GM19035 (cell line): ENCODE data around the gene ACP7.
"Not testable (repeated sequence)": the region's sequence is repeated elsewhere in the genome, so short reads cannot be mapped to it uniquely, and the experiment has no call there.

Experiments
- ATAC-seq: cut with Tn5 transposase; IDR thresholded peaks from one replicate; pipeline ENCODE4 v1.9.1; 2021; ENCODE audit not compliant: unreplicated experiment

Gene ACP7, protein sequence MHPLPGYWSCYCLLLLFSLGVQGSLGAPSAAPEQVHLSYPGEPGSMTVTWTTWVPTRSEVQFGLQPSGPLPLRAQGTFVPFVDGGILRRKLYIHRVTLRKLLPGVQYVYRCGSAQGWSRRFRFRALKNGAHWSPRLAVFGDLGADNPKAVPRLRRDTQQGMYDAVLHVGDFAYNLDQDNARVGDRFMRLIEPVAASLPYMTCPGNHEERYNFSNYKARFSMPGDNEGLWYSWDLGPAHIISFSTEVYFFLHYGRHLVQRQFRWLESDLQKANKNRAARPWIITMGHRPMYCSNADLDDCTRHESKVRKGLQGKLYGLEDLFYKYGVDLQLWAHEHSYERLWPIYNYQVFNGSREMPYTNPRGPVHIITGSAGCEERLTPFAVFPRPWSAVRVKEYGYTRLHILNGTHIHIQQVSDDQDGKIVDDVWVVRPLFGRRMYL

DNA sequence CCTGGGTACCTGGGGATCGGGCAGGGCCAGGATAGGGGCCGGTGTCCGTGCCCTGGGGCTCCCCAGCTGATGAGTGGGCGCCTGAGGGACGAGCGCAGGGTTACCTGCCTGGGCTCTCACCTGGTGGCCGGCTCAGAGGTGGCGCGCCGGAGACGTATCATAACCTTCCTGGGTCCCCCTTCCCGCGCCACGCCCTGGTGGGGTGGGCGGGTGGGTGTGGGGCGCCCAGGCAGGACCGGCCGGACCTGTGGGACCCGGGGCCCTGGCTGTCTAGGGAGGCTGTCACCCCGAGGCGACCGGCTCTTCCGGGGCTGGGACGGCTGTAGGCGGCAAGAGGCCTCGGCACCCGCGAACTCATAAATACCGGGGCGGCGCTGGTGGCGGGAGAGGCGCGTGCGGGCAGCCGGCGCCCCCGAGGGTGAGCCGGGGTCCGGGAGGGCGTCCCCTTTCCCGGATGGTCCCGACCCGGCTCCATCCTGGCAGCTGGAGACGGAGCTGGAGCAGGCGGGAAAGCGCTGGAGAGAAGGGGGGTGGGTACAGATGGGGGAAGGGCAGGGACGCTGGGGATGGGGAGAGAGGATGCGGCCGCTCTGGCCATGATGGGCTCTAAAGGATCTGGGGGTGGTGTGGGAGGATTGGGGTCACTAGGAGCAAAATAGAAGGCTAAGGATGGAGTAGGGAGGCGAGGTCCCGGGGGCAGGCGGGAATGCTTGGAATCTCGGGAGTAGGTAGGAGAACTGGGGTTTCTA lies at the start of gene ACP7:
ACP7 (plus strand) TSS at position 386 of the 749 bp plus-strand sequence. CDS start 902 bp downstream, outside the sequence.
- ATAC-seq, result no peak

DNA sequence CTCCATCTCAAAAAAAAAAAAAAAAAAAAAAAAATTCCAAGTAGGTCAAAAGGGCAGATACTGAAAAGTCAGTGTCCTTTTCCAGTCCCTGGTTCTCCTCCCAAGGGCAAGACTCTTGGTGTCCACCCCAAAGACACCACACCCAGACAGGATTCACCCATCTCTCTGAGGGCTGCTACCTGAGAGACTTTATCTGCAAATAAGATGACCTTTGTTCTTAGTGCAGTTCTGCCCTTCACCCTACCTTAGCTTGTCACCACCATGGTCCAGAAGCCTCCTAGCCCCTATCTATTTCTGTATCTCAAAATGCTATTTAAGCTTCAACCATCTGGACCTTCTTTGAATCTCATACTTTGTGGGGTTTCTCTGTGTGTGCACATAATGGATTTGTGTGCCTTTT lies 47.6 kb upstream of the ACP7 start:
- no peak for ATAC-seq

DNA sequence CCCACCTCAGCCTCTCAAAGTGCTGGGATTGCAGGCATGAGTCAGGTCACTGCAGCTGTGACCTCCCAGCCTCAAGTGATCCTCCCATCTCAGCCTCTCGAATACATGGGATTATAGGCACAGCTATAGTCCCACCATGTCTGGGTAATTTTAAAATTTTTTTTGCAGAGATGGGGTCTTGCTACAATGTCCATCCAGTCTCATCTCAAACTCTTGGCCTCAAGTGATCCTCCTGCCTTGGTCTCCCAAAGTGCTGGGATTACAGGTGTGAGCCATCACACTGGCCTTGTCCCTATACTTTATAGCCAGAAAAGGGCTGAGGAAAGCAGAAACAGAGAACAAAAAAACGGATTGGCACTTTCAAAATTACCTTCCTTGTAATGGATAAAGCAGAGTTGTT lies 47.0 kb upstream of the ACP7 start:
- no peak for ATAC-seq

DNA sequence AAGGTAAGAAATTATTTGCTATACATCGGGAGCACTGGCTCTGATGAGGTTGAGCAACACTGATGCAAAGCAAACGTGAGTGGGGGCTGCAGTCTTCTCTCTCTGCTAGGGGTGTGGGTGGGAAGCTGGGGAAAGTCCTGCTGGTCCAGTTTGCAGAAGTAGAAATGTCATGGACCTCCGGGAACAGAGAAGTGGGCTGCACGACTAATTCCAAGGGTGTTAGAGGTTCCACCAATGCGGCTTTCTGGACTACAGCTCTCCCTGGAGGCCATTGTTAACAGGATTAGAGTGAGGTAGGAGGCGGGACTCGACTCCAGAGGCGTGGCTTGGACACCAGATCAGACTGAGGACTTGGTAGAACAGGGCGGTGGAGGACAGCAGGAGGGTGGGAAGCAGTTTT lies 46.1 kb upstream of the ACP7 start:
- ATAC-seq, result no peak

DNA sequence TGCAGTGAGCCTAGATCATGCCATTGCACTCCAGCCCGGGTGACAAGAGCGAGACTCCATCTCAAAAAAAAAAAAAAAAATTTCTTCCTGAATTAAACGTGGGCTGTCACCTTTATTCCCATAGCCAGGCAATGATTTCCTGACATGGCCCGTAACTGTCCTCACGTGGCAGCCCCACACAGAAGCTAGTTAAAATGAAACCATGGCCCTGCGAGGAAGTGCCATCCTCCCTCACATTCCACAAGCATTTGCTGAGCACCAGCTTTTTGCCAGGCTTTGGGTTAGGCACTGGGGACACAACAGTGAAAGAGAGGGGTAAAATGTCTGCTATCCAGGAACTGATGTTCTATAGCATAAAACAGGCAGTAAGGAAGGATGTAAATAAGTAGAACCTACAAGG lies 38.7 kb upstream of the ACP7 start:
- ATAC-seq, result no peak

DNA sequence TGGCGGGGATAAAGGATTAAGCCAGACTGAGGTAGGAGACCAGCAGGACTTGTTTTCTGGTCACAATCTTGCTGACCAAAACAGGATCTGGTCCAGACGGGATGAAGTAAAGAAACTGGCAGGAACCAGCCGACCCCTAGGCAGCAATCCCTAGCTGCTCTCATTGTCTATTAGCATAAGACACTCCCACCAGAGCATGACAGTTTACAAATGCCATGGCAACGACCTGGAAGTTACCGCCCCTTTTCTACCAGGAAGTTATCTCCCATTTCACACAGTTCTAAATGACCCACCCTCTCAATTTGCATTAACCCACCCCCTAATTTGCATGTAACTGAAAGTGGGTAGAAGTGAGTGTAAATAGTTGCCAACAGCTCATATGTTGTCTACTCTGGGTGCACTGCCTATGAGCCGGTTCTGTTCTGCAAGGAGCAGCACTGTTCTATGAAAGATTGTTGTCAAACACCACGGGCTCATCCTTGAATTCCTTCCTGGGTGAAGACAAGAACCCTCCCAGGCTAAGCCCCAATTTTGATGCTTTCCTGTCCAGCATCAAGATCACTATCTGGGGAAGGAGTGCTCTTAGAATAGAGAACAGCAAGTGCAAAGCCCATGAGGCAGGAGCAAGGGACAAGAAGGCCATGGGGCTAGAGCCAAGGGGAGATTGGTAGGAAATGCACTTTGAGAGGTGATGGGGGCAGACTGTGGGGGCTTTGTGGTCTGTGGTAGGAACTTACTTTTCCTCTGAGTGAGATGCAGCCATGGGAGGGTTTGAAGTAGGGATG lies 37.9 kb upstream of the ACP7 start:
- ATAC-seq, result no peak

DNA sequence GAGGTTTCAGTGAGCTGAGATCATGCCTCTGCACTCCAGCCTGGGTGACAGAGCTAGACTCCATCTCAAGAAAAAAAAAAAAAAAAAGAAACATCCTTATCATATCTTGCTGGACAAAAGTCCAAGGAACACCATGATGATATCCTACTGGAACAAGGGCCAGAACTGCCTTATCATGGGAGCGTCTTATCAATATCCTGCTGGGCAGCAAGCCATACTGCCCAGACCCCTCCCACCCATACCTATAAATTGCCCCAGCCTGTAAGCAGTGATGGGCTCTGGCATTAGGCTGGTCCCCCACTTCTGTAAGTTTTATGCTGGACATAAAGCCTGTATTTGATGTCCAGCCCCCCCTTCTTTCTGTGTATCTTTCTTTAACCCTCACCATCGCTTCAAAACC lies 37.1 kb upstream of the ACP7 start:
- no peak for ATAC-seq

DNA sequence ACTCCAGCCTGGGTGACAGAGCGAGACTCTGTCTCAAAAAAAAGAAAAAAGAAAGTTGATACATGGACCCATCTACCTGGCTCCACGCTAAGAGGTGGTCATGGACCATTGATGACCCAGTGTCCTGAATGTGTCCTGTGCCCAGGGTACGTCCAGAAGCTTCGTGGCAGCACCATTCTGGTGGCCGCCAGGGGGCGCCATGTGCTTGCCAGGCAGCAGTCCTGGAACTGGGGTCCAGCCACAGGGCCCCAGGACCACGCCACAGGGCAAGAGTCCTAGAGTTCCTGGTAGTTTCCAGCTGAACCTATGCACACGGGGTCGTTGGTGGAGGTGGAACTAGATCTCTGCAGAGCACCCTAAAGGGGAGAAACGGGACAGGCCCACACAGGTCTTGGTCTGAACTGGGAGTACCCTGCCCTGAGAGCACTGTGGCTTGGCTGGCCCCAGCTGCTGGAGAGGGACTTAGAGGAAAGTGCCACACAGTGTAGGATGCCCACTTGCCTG lies 31.9 kb upstream of the ACP7 start:
- no peak for ATAC-seq

DNA sequence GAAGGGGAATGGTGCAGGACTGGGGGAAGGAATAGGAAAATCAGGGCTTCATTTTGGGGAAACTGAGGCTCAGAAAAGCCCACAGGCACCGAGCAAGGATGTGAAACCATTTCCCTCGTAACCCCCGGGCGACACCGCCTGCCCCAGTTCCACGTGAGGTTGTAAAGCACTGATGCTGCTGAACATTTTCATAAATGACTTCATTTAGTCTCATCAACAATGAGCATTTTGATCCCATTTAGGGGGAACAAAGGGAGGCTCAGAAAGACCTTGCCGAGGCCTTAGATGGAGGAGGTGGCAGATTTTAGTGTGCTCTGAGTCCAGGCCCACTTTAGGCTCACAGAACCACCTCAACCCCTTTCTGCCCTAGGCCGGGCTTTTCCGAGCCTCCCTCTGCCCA lies 31.3 kb upstream of the ACP7 start:
- ATAC-seq, result no peak

DNA sequence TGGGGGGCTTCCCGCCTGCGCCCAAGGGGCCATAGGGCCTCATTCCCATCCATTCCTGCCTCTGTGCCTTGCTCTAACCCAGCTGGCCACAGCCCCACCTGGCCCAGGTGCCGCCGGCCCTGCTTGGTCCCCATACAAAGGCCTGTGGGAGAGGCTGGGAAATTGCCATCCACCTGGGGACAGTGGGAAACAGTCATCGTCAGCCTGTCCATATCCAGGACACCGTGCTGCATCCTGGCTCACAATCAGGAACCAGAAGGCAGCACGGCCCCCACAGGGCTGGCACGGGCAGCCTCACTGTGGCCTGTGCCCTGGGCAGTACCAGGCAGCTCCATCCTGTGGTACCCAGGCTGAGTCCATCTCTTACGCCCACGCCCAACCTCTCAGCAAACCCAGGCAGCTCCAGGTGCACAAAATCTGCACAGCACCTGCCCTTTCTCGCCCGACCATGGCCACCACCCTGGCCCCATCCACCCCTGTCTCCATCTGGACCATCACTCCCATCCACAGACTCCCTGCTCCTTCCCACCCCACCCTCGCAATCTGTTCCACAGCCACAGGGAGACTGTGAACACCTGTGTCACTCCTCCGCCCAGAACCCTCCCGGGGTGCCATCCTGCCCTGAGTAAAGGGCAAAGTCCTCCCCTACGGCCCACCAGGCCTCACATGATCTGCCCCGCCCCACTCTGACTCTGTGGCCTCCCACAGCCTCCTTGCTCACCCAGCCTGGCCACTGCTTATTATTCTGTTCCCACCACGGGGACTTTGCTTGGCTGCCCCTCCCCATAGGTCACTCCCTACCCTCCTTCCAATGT lies 30.7 kb upstream of the ACP7 start:
- no peak for ATAC-seq

DNA sequence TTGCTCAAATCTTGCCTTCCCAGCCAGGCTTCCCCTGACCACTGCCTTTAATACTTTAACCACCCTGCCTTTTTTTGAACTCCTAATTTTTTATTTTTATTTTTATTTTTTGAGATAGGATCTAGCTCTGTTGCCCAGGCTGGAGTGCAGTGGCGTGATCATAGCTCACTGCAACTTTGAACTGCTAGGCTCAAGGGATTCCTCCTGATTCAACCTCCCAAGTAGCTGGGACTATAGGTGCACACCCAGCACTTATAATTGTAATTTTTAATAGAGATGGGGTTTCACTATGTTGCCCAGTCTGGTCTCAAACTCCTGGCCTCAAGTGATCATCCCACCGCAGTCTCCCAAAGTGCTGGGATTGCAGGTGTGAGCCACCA lies 30.1 kb upstream of the ACP7 start:
- no peak for ATAC-seq

DNA sequence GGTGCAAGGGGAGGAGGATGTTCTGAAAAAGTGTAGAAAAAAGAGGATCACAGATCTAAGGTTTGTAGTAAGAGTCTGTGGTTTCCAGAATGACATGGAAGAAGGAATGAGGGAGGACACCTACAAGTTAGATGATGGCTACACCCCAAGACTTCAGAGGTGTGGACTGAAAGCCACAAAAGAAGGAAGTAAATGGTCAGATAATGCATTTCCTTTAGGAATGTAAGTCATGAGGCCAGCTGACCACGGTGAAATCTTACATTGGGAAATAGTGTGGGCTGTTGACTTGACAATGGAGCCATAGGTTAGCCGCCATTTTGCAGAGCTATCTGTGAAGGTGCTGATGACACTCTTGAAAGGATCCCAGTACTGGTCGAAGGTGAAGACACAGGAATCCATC lies 26.6 kb upstream of the ACP7 start:
- ATAC-seq, result no peak

DNA sequence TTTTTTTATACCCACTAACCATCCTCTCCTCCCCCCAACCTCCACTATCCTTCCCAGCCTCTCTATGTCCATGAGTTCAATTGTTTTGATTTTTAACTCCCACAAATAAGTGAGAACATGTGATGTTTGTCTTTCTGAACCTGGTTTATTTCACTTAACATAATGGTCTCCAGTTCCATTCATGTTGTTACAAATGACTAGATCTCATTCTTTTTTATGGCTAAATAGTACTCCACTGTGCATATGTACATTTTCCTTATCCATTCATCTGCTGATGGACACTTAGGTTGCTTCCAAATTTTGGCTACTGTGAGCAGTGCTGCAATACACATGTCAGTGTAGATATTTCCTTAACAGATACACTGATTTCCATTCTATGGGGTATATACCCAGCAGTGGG lies 24.9 kb upstream of the ACP7 start:
- no peak for ATAC-seq

DNA sequence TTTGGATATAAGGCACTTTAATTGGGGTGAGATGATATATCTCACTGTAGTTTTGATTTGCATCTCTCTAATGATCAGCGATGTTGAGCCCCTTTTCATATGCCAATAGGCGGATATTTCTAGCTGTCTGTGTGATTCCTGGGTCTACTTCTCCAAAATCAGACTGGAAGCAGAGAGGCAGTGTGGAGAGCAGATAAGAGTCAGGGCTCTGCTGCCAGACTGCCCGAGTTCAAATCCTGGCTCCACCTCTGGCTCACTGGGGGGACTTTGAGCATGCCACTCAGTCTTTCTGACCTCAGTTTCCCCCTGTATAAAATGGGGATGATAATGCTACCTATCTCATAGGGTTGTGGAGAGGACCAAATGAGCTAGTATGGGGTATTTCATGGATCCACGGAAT lies 24.0 kb upstream of the ACP7 start:
- ATAC-seq, result no peak

DNA sequence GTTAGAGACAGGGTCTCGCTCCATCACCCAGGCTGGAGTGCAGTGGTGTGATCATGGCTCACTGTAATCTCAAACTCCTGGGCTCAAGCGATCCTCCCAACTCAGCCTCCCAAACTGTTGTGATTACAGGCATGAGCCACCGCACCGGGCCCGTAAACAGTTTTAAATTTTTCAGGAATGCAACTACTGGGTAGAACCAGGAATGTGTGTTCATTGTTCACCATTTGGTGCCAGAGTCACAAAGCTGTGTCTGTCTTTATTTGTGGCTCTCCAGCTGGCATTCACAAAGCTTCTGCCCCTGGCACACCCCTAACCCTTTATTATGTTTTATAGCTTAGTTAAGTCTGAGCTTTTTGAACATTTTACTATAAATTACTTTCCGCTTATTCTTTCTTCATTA lies 19.8 kb upstream of the ACP7 start:
- no peak for ATAC-seq

DNA sequence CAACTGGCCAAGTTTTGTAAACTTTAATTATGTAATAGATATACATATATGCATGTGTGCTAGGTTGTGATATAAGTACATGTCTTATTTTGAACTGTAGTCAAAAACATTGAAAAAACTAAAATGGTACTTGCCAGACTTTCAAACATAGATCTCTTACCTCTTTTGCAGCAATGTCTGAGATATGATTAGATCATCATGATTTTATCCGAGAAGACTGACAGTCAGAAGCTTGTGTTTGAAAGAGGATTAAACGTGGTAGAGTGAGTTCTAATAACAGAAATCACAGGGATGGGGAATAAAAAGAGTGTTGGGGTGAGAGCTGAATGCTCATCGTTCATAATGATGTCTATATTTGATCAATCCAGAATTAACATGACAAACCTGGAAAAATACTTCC lies 18.2 kb upstream of the ACP7 start:
- no peak for ATAC-seq

DNA sequence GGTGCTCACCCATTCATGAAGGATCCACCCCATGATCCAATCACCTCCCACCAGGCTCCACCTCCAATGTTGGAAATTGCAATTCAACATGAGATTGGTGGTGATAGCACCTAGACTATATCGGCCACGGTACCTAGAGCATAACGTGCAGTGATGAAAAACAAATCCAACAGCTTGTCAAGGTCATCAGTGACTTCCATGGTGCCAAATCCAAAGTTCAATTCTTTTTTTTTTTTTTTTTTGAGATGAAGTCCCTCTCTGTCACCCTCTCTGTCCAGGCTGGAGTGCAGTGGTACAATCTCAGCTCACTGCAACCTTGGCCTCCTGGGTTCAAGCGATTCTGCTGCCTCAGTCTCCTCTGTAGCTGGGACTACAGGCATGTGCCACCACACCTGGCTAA lies 17.1 kb upstream of the ACP7 start:
- ATAC-seq, result no peak

DNA sequence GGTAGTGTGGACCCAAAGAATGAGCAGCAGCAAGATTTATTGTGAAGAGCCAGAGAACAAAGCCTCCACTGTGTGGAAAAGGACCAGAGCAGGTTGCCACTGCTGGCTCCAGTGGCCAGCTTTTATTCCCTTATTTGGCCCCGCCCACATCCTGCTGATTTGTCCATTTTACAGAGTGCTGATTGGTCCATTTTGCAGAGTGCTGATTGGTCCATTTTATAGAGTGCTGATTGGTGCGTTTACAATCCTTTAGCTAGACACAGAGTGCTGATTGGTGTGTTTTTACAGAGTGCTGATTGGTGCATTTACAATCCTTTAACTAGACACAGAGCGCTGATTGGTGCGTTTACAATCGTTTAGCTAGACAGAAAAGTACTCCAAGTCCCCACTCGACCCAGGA lies 15.9 kb upstream of the ACP7 start:
- not testable (repeated sequence) for ATAC-seq

DNA sequence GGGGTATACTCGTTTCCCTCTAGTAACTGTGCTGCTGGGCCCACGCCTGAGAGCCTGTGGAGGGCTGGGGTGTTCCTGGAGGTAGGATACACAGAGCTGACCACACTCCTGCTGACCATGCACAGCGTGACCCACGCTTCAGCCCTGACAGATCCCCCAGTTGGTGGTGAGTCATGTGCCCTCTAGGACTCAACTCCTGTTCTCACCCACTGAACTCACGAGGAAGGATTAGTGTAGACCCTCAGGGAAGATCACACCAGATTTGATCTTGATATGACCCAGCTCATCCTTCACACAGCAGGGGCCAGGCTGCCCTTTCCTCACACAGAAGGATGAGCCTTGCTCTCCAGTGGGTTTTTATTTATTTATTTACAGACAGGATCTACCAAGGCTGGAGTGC lies 13.3 kb upstream of the ACP7 start:
- ATAC-seq, result no peak

DNA sequence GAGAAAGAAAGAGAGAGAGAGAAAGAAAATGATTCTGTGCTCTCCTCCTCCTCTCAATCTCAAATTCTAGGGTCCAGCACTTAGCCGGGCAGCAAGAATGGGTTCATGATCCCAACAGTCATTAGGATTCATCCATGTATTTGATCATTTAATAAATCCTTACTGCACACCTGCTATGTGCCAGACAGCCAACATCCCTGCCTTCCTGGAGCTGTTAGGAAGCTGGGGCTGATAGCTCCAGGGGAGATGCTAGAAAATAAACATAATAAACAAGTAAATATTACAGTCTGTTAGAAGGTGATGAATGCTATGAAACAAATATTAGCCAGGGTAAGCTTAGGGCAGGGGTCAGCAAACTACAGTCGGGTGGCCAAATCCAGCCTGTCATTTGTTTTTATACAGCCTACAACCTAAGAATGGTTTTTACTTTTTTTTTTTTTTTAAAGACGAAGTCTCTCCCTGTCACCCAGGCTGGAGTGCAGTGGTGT lies 9.9 kb upstream of the ACP7 start:
- ATAC-seq, result no peak

DNA sequence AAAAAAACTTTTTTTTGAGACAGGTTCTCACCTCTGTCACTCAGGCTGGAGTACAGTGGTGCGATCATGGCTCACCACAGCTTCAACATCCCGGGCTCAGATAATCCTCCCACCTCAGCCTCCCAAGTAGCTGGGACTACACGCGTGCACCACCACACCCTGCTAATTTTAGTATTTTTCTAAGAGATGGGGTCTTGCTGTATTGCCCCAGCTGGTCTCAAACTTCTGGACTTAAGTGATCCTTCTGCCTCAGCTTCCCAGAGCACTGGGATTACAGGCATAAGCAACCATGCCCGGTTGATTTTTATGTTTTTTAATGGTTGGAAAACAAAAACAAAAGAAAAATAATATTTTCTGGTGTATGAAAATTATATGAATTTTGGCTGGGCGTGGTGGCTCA lies 9.2 kb upstream of the ACP7 start:
- no peak for ATAC-seq
